Muscle layer of colon (tissue), 2 donors: Measurements from ENCODE around the gene AKR1C8.

Source experiments
- H3K27ac ChIP-seq: one replicate; pipeline ENCODE4 v1.7.0; 2013; ENCODE audit warnings: low read depth, mild to moderate bottlenecking, low read length, moderate library complexity
- H3K27me3 ChIP-seq, 2 donors: one replicate each; pipeline ENCODE4 v1.7.0; 2013; ENCODE audit warnings: low read length in 2 of 2, mild to moderate bottlenecking in 2 of 2; ENCODE audit not compliant: insufficient read depth in 2 of 2, control insufficient read depth in 1 of 2
- H3K36me3 ChIP-seq: one replicate; pipeline ENCODE4 v1.7.0; 2013; ENCODE audit warnings: mild to moderate bottlenecking, low read length; ENCODE audit not compliant: insufficient read depth
- H3K4me1 ChIP-seq: one replicate; pipeline ENCODE4 v1.7.0; 2013; ENCODE audit warnings: mild to moderate bottlenecking, low read length; ENCODE audit not compliant: insufficient read depth
- H3K4me3 ChIP-seq, 2 donors: one replicate each; pipeline ENCODE4 v1.7.0; 2013; ENCODE audit warnings: low read length in 2 of 2, low read depth in 1 of 2, mild to moderate bottlenecking in 1 of 2, moderate library complexity in 1 of 2
- H3K9ac ChIP-seq: one replicate; pipeline ENCODE4 v1.7.0; 2013; ENCODE audit warnings: low read length
- H3K9me3 ChIP-seq: one replicate; pipeline ENCODE4 v1.7.0; 2013; ENCODE audit warnings: mild to moderate bottlenecking, low read length
- donor health status: abdominal sarcoma.
- donor health status: Adenocarcinoma of cecum.

AKR1C8 gene

DNA sequence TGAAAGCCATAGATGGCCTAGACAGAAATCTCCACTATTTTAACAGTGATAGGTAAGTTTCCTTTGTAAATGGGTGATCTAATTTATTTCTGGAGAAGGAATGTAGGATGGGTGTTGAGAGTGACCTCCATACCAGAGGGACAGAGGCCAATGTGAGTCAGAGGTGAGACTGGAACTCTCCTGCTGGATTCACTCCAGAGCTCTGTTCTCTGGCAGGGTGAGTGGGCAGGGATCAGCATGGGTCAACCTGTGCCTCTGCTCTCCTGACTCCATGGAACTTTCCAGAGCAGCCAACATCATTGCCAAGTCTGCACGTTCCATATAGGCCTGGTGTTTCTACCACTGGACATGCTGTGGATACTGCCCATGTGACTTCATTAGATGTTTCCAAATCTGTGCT is 79.3 kb downstream of the AKR1C8 start:
- Histone ChIP-seq H3K4me1 (no peaks in the 10 kb centered on the region), H3K36me3 (no peaks in the 10 kb centered on the region), H3K9me3 (no peaks in the 10 kb centered on the region), H3K27me3 (no peaks in the 10 kb centered on the region), H3K27ac (no peak overlapping the region), H3K4me3 (no peak overlapping the region), H3K9ac (no peak overlapping the region)
